GM23338 (cell line): ENCODE measurements around the gene GAL3ST2. TPM values are rescaled to one million over a fixed set of nuclear protein-coding genes. Genes with fewer than 3 reads are reported as not detected.

Experiments
- ATAC-seq: fragments of 200-7000 bp; cut with Tn5 transposase; 3 replicates; pipeline ENCODE4 v1.9.1; 2020
- DNase-seq: peaks from one replicate; pipeline ENCODE4 v3.0.0-alpha.2; 2015; ENCODE audit warnings: low spot score
- H2AFZ ChIP-seq: fragments of 200-600 bp; sonication (generic); 2 replicates; pipeline ENCODE4 v1.8.0; 2016; ENCODE audit warnings: antibody characterized with exemption, mild to moderate bottlenecking, moderate library complexity
- H3F3A ChIP-seq: fragments of 200-600 bp; sonication (generic); replicated peaks from 2 replicates; pipeline ENCODE4 v1.8.0; 2017; ENCODE audit warnings: antibody characterized with exemption, mixed run types, low read depth
- H3K27ac ChIP-seq: fragments of 200-600 bp; sonication (generic); 2 replicates; pipeline ENCODE4 v1.6.1; 2016; ENCODE audit warnings: low read depth
- H3K27me3 ChIP-seq: fragments of 200-600 bp; sonication (generic); 2 replicates; pipeline ENCODE4 v1.8.0; 2016; ENCODE audit warnings: mild to moderate bottlenecking, mixed run types, moderate library complexity; ENCODE audit not compliant: insufficient read depth
- H3K36me3 ChIP-seq: fragments of 200-600 bp; sonication (generic); 2 replicates; pipeline ENCODE4 v1.8.0; 2016; ENCODE audit warnings: mild to moderate bottlenecking; ENCODE audit not compliant: insufficient read depth
- H3K4me1 ChIP-seq: fragments of 200-600 bp; sonication (generic); 2 replicates; pipeline ENCODE4 v1.8.0; 2016; ENCODE audit warnings: mild to moderate bottlenecking, moderate library complexity; ENCODE audit not compliant: insufficient read depth
- H3K4me2 ChIP-seq: fragments of 200-600 bp; sonication (generic); 2 replicates; pipeline ENCODE4 v1.7.1; 2017; ENCODE audit warnings: mixed run types
- H3K4me3 ChIP-seq: fragments of 200-600 bp; sonication (generic); 2 replicates; pipeline ENCODE4 v1.6.1; 2016; ENCODE audit warnings: mixed run types
- H3K79me2 ChIP-seq: fragments of 200-600 bp; sonication (generic); replicated peaks from 2 replicates; pipeline ENCODE4 v1.8.0; 2017; ENCODE audit warnings: mild to moderate bottlenecking; ENCODE audit not compliant: insufficient read depth
- H3K9me2 ChIP-seq: fragments of 200-600 bp; sonication (generic); 2 replicates; pipeline ENCODE4 v1.8.0; 2017; ENCODE audit not compliant: insufficient read depth
- H4K20me1 ChIP-seq: fragments of 200-600 bp; sonication (generic); replicated peaks from 2 replicates; pipeline ENCODE4 v1.8.0; 2017; ENCODE audit warnings: mild to moderate bottlenecking; ENCODE audit not compliant: insufficient read depth
- H3K27ac Mint-ChIP-seq: 2 replicates; pipeline ENCODE4 v1.8.0; 2020; ENCODE audit warnings: inconsistent platforms, mild to moderate bottlenecking, moderate library complexity, mixed read lengths
- H3K27me3 Mint-ChIP-seq: 3 replicates; pipeline ENCODE4 v1.8.0; 2022; ENCODE audit warnings: low read depth, mild to moderate bottlenecking, moderate library complexity, mixed read lengths, inconsistent platforms; ENCODE audit not compliant: insufficient read depth, poor library complexity
- H3K36me3 Mint-ChIP-seq: 3 replicates; pipeline ENCODE4 v1.8.0; 2021; ENCODE audit warnings: low read depth, mild to moderate bottlenecking, inconsistent platforms, moderate library complexity, mixed read lengths
- H3K4me1 Mint-ChIP-seq: 3 replicates; pipeline ENCODE4 v1.8.0; 2020; ENCODE audit warnings: mild to moderate bottlenecking, inconsistent platforms, mixed read lengths
- H3K4me3 Mint-ChIP-seq: 3 replicates; pipeline ENCODE4 v1.8.0; 2021; ENCODE audit warnings: moderate library complexity, mild to moderate bottlenecking, inconsistent platforms, mixed read lengths
- H3K9me3 Mint-ChIP-seq: 3 replicates; pipeline ENCODE4 v1.8.0; 2020; ENCODE audit warnings: moderate library complexity, mild to moderate bottlenecking, inconsistent platforms, mixed read lengths
- CREB1 ChIP-seq: fragments of 250-450 bp; sonication (Bioruptor Pico); IDR thresholded peaks from 2 replicates; pipeline ENCODE4 v1.5.0; 2020; ENCODE audit warnings: low read depth, mild to moderate bottlenecking, moderate library complexity
- CTCF ChIP-seq, 2 experiments: fragments of 200-600 bp in 1 of 2; sonication (generic) in 1 of 2; conservative IDR thresholded peaks; 2 replicates each; pipeline versions ENCODE4 v1.5.1 to v1.6.1; 2016 to 2017; ENCODE audit warnings: antibody characterized with exemption in 2 of 2, low read depth in 2 of 2, mild to moderate bottlenecking in 2 of 2, moderate library complexity in 1 of 2
- ETS1 ChIP-seq: IDR thresholded peaks from 2 replicates; pipeline ENCODE4 v1.6.1; 2016; ENCODE audit warnings: antibody characterized with exemption
- EZH2 ChIP-seq: fragments of 200-600 bp; sonication (generic); IDR thresholded peaks from one replicate; pipeline ENCODE4 v1.8.0; 2017; ENCODE audit warnings: antibody characterized with exemption, mild to moderate bottlenecking, low read depth; ENCODE audit not compliant: unreplicated experiment
- EZH2phosphoT487 ChIP-seq: fragments of 200-600 bp; sonication (generic); IDR thresholded peaks from one replicate; pipeline ENCODE4 v1.8.1; 2018; ENCODE audit warnings: antibody characterized with exemption; ENCODE audit not compliant: unreplicated experiment
- JUNB ChIP-seq: IDR thresholded peaks from one replicate; pipeline ENCODE4 v1.6.1; 2016; ENCODE audit warnings: antibody characterized with exemption; ENCODE audit not compliant: unreplicated experiment
- REST ChIP-seq: IDR thresholded peaks from one replicate; pipeline ENCODE4 v1.6.1; 2018; ENCODE audit warnings: antibody characterized with exemption; ENCODE audit not compliant: unreplicated experiment
- STAT1 ChIP-seq: IDR thresholded peaks from one replicate; pipeline ENCODE4 v1.6.1; 2016; ENCODE audit warnings: antibody characterized with exemption; ENCODE audit not compliant: unreplicated experiment
- ZNF331 ChIP-seq: fragments of 250-450 bp; sonication (Bioruptor Pico); IDR thresholded peaks from 2 replicates; pipeline ENCODE4 v1.5.0; 2020; ENCODE audit warnings: low read depth, mild to moderate bottlenecking, moderate library complexity
- polyA plus RNA-seq: library from polyadenylated mRNA; unstranded; fragments of >200 nt; fragmentation: Nextera tagmentation; extraction: Ambion mirVana; gene quantifications from 2 replicates; pipeline ENCODE4 v1.2.1, GENCODE V29; 2016
- total RNA-seq: library from RNA; depleted of rRNA; stranded (reverse); fragments of >200 nt; shearing (Covaris generic); gene quantifications from 2 replicates; pipeline ENCODE4 v1.2.3, GENCODE V29; 2014

Gene GAL3ST2
- total and polyA plus RNA-seq, 2 experiments from 2014 or later: 0.19 to 0.24 TPM

GRCh38 chr2:241850544-241851324 is 74.1 kb downstream of the GAL3ST2 start:
- no peaks in the 10 kb centered on the region for H3K36me3 ChIP-seq
- peaks cover 14% of the 10 kb centered on the region for H3K27me3 Mint-ChIP-seq
- H4K20me1 ChIP-seq: no peaks in the 10 kb centered on the region
- no peaks in the 10 kb centered on the region for H3K36me3 Mint-ChIP-seq
- H3K4me1 ChIP-seq: no peaks in the 10 kb centered on the region
- H3F3A ChIP-seq: no peaks in the 10 kb centered on the region
- no peaks in the 10 kb centered on the region for H3K27me3 ChIP-seq
- H3K4me1 Mint-ChIP-seq: no peaks in the 10 kb centered on the region
- H3K79me2 ChIP-seq: no peaks in the 10 kb centered on the region
- H3K4me3 ChIP-seq: no peak overlapping the region
- TF ChIP-seq JUNB: no peak
- no peak for TF ChIP-seq EZH2phosphoT487
- TF ChIP-seq STAT1: no peak
- no peak for TF ChIP-seq ZNF331
- TF ChIP-seq REST: no peak
- no peak for TF ChIP-seq CTCF (conservative IDR thresholded peaks at IDR 0.05; ENCODE audit: low read depth in 2 of 2)
- TF ChIP-seq CREB1 (CRISPR knock-in tag): no peak
- TF ChIP-seq ETS1: no peak
- TF ChIP-seq EZH2: no peak
- ATAC-seq (no peak), DNase-seq (no peak)
- H2AFZ ChIP-seq: no peak overlapping the region
- no peaks in the 10 kb centered on the region for H3K9me2 ChIP-seq
- no peaks in the 10 kb centered on the region for H3K9me3 Mint-ChIP-seq
- H3K4me3 Mint-ChIP-seq: no peak overlapping the region
- no peak overlapping the region for H3K27ac ChIP-seq
- H3K27ac Mint-ChIP-seq: no peak overlapping the region
- no peak overlapping the region for H3K4me2 ChIP-seq
